Measurements from ENCODE around the gene KCNK13.

GRCh38 chr14:90062822-90063539, 1.2 kb downstream of the KCNK13 start:
- no peak for TF ChIP-seq POLR2AphosphoS5 (IDR thresholded peaks at IDR 0.05; ENCODE audit: low read depth)
- TF ChIP-seq CTCF (IDR thresholded peaks at IDR 0.05; ENCODE audit: insufficient read depth, low read length): no peak
